ENCODE measurements around the gene NIFK.

GRCh38 chr2:121694398-121695170 is 42.1 kb downstream of the NIFK start:
- TF ChIP-seq CTCF (IDR thresholded peaks at IDR 0.05) (no peak), ZFX (IDR thresholded peaks at IDR 0.05; ENCODE audit: borderline replicate concordance) (no peak)
